PC-9 (cell line): ENCODE results near the gene FKBP1A. TPM values are rescaled to one million over a fixed set of nuclear protein-coding genes. Genes with fewer than 3 reads are reported as not detected.

Source experiments
- BruUV-seq: library from RNA; stranded (reverse); fragments of 400-500 nt; replicated peaks from 2 replicates; lab custom pipeline; 2021; lab: Mats Ljungman, UMichigan
- CTCF ChIA-PET: fragments of 300-600 bp; sonication (Branson Sonifier 250); formaldehyde crosslinking; loops from one replicate; lab custom pipeline; 2022; ENCODE audit warnings: antibody characterized with exemption; lab: Charles Lee
- POLR2A ChIA-PET: fragments of 300-600 bp; sonication (Branson Sonifier 250); formaldehyde crosslinking; loops from one replicate; lab custom pipeline; 2022; ENCODE audit warnings: antibody characterized with exemption; ENCODE audit not compliant: unreplicated experiment; lab: Charles Lee
- DNase-seq, 2 experiments: peaks; one replicate each; pipeline versions ENCODE4 v3.0.0 to v3.0.0-alpha.2; 2015 to 2022; ENCODE audit warnings: mixed read lengths in 1 of 2
- H2AFZ ChIP-seq: fragments of 200-600 bp; sonication (generic); 2 replicates; pipeline ENCODE4 v1.8.1; 2017; ENCODE audit warnings: antibody characterized with exemption
- H3F3A ChIP-seq: fragments of 200-600 bp; sonication (generic); 2 replicates; pipeline ENCODE4 v1.8.1; 2017; ENCODE audit warnings: antibody characterized with exemption, mild to moderate bottlenecking, low read depth; ENCODE audit not compliant: insufficient read depth
- H3K27ac ChIP-seq: fragments of 200-600 bp; sonication (generic); 2 replicates; pipeline ENCODE4 v1.6.1; 2016; ENCODE audit warnings: mixed run types
- H3K27me3 ChIP-seq: fragments of 200-600 bp; sonication (generic); 2 replicates; pipeline ENCODE4 v1.6.1; 2016; ENCODE audit warnings: low read depth, mixed run types; ENCODE audit not compliant: insufficient read depth
- H3K36me3 ChIP-seq: fragments of 200-600 bp; sonication (generic); 2 replicates; pipeline ENCODE4 v1.6.1; 2016; ENCODE audit warnings: low read depth, mixed run types
- H3K4me1 ChIP-seq: fragments of 200-600 bp; sonication (generic); replicated peaks from 2 replicates; pipeline ENCODE4 v1.6.1; 2016; ENCODE audit warnings: mixed run types; ENCODE audit not compliant: insufficient read depth
- H3K4me2 ChIP-seq: fragments of 200-600 bp; sonication (generic); 2 replicates; pipeline ENCODE4 v1.6.1; 2017; ENCODE audit warnings: mixed run types
- H3K4me3 ChIP-seq: fragments of 200-600 bp; sonication (generic); 2 replicates; pipeline ENCODE4 v1.6.1; 2016; ENCODE audit warnings: mixed run types
- H3K79me2 ChIP-seq: fragments of 200-600 bp; sonication (generic); 2 replicates; pipeline ENCODE4 v1.6.1; 2017; ENCODE audit warnings: low read depth, mixed run types
- H3K9me2 ChIP-seq: fragments of 200-600 bp; sonication (generic); 2 replicates; pipeline ENCODE4 v1.8.1; 2017; ENCODE audit warnings: mild to moderate bottlenecking; ENCODE audit not compliant: insufficient read depth
- H3K9me3 ChIP-seq: fragments of 200-600 bp; sonication (generic); 2 replicates; pipeline ENCODE4 v1.8.1; 2016; ENCODE audit warnings: low read depth; ENCODE audit not compliant: insufficient read depth
- H4K20me1 ChIP-seq: fragments of 200-600 bp; sonication (generic); 2 replicates; pipeline ENCODE4 v1.8.1; 2017; ENCODE audit not compliant: insufficient read depth
- CTCF ChIP-seq: fragments of 200-600 bp; sonication (generic); conservative IDR thresholded peaks from 2 replicates; pipeline ENCODE4 v1.6.1; 2017; ENCODE audit warnings: mixed run types, antibody characterized with exemption, mild to moderate bottlenecking, moderate library complexity
- EZH2 ChIP-seq: fragments of 200-600 bp; sonication (generic); IDR thresholded peaks from 2 replicates; pipeline ENCODE4 v1.8.0; 2017; ENCODE audit warnings: antibody characterized with exemption, low read depth
- intact Hi-C: fragments of 100-400 bp; cut with micrococcal nuclease; formaldehyde crosslinking; loops from one replicate; pipeline ENCODE4 v1.10.0; 2022; ENCODE audit not compliant: unreplicated experiment
- total RNA-seq: library from RNA; stranded (reverse); gene quantifications from 2 replicates; pipeline ENCODE4 v1.2.3, GENCODE V29; 2021

Gene FKBP1A
- total RNA-seq, 1 experiment from 2014 or later = 320 TPM

DNA sequence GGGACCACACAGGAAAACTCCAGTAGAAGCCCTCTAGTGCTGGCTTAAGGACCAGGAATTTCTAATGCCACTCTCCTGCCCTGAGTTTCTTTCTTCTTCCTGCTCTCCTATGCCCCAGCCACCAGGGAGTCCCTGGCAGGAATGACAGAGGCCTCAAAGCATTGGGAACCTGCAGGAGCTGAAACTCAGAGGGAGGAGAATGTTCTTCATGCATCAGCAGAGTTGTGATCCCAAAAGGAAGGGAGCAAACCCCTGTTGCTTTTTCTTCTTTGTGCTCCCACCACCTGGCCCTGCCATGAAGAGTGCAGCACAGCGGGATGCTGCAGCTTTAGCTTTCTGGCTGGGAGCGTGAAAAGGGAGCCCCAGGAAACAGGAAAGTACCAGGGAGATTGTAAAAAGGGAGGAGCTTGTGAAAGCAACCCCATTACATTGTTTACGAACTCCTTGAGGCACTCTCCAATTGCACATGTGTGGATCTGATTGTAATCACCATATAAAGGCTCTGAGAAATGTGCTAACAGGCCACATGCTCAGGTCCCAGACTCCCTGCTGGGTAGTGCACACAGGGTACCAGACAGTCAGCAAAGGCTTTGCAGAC, 34.7 kb upstream of the FKBP1A start:
- peak; percentile 17 to 36 for DNase-seq
- no peaks in the 10 kb centered on the region for H4K20me1 ChIP-seq
- H3F3A ChIP-seq = peaks cover 13% of the 10 kb centered on the region; the same call in 1 of the 2 replicates
- peaks cover 35% of the 10 kb centered on the region for H3K4me1 ChIP-seq
- no peak overlapping the region for H3K4me3 ChIP-seq
- H3K9me3 ChIP-seq = peaks cover 5% of the 10 kb centered on the region; the same call in 1 of the 2 replicates
- CTCF ChIA-PET = no interaction called here
- H3K4me2 ChIP-seq = no peak overlapping the region
- no peaks in the 10 kb centered on the region for H3K79me2 ChIP-seq
- no peak for TF ChIP-seq EZH2
- no peak for TF ChIP-seq CTCF
- H3K27ac ChIP-seq = no peak overlapping the region
- no peaks in the 10 kb centered on the region for H3K9me2 ChIP-seq
- POLR2A ChIA-PET = interaction anchor here (0.5 kb wide), 1 partner anchor 320 kb away, joined by 4 read pairs; no protein-coding TSS in a partner anchor
- intact Hi-C loops = no loop called here
- no TSS peak for BruUV-seq
- no peaks in the 10 kb centered on the region for H3K27me3 ChIP-seq
- no peak overlapping the region for H2AFZ ChIP-seq
- no peaks in the 10 kb centered on the region for H3K36me3 ChIP-seq

- Histone ChIP-seq H3K4me1 (peaks cover 42% of the 10 kb centered on the region), H3F3A (peaks cover 13% of the 10 kb centered on the region; the same call in 1 of the 2 replicates), H3K9me3 (peaks cover 1% of the 10 kb centered on the region), H3K79me2 (no peaks in the 10 kb centered on the region), H3K27me3 (no peaks in the 10 kb centered on the region), H4K20me1 (no peaks in the 10 kb centered on the region), H3K27ac (no peak overlapping the region), H3K9me2 (no peaks in the 10 kb centered on the region), H3K36me3 (no peaks in the 10 kb centered on the region), H3K4me3 (no peak overlapping the region), H3K4me2 (no peak overlapping the region), H2AFZ (no peak overlapping the region)
- CTCF ChIA-PET = no interaction called here
- intact Hi-C loops = no loop called here
- no peak for TF ChIP-seq CTCF
- TF ChIP-seq EZH2 = no peak
- no peak for DNase-seq
- POLR2A ChIA-PET = interaction anchor here (0.5 to 0.6 kb wide), 2 partner anchors 27 to 331 kb away, joined by 3 read pairs; no protein-coding TSS in a partner anchor
- BruUV-seq = no TSS peak
These were observed 33.5 kb upstream of the FKBP1A start for GRCh38 chr20:1426231-1426849.

DNA sequence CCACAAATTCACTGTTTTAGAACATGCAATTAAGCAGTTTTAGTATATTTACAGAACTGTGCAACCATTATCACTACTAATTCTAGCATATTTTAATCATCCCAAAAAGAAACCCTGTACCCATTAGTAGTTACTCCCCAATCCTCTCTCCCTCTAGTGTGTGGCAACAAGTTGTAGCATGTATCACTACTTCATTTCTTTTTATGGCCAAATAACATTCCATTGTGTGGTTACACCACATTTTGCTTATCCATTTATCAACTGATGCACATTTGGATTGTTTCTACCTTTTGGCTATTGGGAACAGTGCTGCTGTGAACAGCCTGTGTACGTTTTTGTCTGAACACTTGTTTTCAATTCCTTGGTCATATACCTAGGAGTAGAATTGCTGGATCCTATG, 31.5 kb upstream of the FKBP1A start:
- CTCF ChIA-PET = no interaction called here

More for the DNA sequence above, 31.5 kb upstream of the FKBP1A start:
- Histone ChIP-seq H3K4me1 (peaks cover 32% of the 10 kb centered on the region), H2AFZ (no peak overlapping the region), H3K27ac (no peak overlapping the region), H3K4me2 (no peak overlapping the region), H4K20me1 (no peaks in the 10 kb centered on the region), H3F3A (peaks cover 15% of the 10 kb centered on the region; the same call in 1 of the 2 replicates), H3K9me3 (peaks cover 19% of the 10 kb centered on the region), H3K36me3 (no peaks in the 10 kb centered on the region), H3K9me2 (no peaks in the 10 kb centered on the region), H3K79me2 (no peaks in the 10 kb centered on the region), H3K4me3 (no peak overlapping the region), H3K27me3 (no peaks in the 10 kb centered on the region)
- POLR2A ChIA-PET = interaction anchor here (0.7 kb wide), 1 partner anchor 283 kb away, joined by 4 read pairs; no protein-coding TSS in a partner anchor
- no peak for DNase-seq
- BruUV-seq = no TSS peak
- intact Hi-C loops = no loop called here
- TF ChIP-seq EZH2 = no peak
- TF ChIP-seq CTCF = no peak
